Mesendoderm (in vitro differentiated cells): Measurements from ENCODE around the gene VWA8.

Experiments used
- DNase-seq: peaks from one replicate; pipeline ENCODE4 v3.0.0; 2013
- H2AK5ac ChIP-seq: 2 replicates; pipeline ENCODE4 v1.6.1; 2013; ENCODE audit warnings: low read length, inconsistent platforms
- H2BK120ac ChIP-seq: 2 replicates; pipeline ENCODE4 v1.6.1; 2013; ENCODE audit warnings: low read depth, mild to moderate bottlenecking, low read length, moderate library complexity, mixed read lengths
- H2BK15ac ChIP-seq: replicated peaks from 2 replicates; pipeline ENCODE4 v1.6.1; 2013; ENCODE audit warnings: low read depth, mild to moderate bottlenecking, moderate library complexity
- H2BK5ac ChIP-seq: 2 replicates; pipeline ENCODE4 v1.6.1; 2013; ENCODE audit warnings: low read length, inconsistent platforms
- H3K18ac ChIP-seq: 2 replicates; pipeline ENCODE4 v1.6.1; 2013; ENCODE audit warnings: mild to moderate bottlenecking, low read length, mixed read lengths
- H3K23ac ChIP-seq: one replicate; pipeline ENCODE4 v1.6.1; 2013; ENCODE audit warnings: low read length
- H3K27ac ChIP-seq: 2 replicates; pipeline ENCODE4 v1.5.1; 2013; ENCODE audit warnings: low read depth, mild to moderate bottlenecking, inconsistent platforms, low read length, moderate library complexity
- H3K27me3 ChIP-seq: 2 replicates; pipeline ENCODE4 v1.6.1; 2013; ENCODE audit warnings: low read length, control low read depth, mild to moderate bottlenecking, inconsistent platforms; ENCODE audit not compliant: insufficient read depth, poor library complexity
- H3K36me3 ChIP-seq: 2 replicates; pipeline ENCODE4 v1.6.1; 2013; ENCODE audit warnings: low read length, inconsistent platforms; ENCODE audit not compliant: control insufficient read depth, insufficient read depth
- H3K4ac ChIP-seq: one replicate; pipeline ENCODE4 v1.6.1; 2013; ENCODE audit warnings: low read depth, mild to moderate bottlenecking, low read length, moderate library complexity
- H3K4me1 ChIP-seq: 2 replicates; pipeline ENCODE4 v1.6.1; 2013; ENCODE audit warnings: low read depth, low read length, inconsistent platforms; ENCODE audit not compliant: control insufficient read depth
- H3K4me2 ChIP-seq: 2 replicates; pipeline ENCODE4 v1.6.1; 2013; ENCODE audit warnings: low read length
- H3K4me3 ChIP-seq: 2 replicates; pipeline ENCODE4 v1.5.1; 2013; ENCODE audit warnings: mild to moderate bottlenecking, low read length
- H3K56ac ChIP-seq: one replicate; pipeline ENCODE4 v1.6.1; 2013; ENCODE audit warnings: low read length
- H3K79me1 ChIP-seq: 2 replicates; pipeline ENCODE4 v1.6.1; 2013; ENCODE audit warnings: low read length, inconsistent platforms
- H3K79me2 ChIP-seq: 2 replicates; pipeline ENCODE4 v1.6.1; 2013; ENCODE audit warnings: mild to moderate bottlenecking, low read length; ENCODE audit not compliant: control insufficient read depth, insufficient read depth
- H3K9ac ChIP-seq: 2 replicates; pipeline ENCODE4 v1.6.1; 2013; ENCODE audit warnings: low read length, inconsistent platforms
- H4K5ac ChIP-seq: one replicate; pipeline ENCODE4 v1.6.1; 2013; ENCODE audit warnings: low read length
- H4K8ac ChIP-seq: one replicate; pipeline ENCODE4 v1.6.1; 2013; ENCODE audit warnings: low read depth, mild to moderate bottlenecking, control low read depth, low read length, moderate library complexity
- WGBS: extraction: QIAGEN DNeasy Blood & Tissue Kit; methylation state at CpG from one replicate; pipeline ENCODE4 v1.1.7; 2013; ENCODE audit warnings: low lambda C conversion rate, missing lambda C conversion rate; ENCODE audit not compliant: insufficient coverage; ENCODE audit errors: extremely low coverage; 5-methylcytosine and 5-hydroxymethylcytosine counted together

Gene VWA8

DNA sequence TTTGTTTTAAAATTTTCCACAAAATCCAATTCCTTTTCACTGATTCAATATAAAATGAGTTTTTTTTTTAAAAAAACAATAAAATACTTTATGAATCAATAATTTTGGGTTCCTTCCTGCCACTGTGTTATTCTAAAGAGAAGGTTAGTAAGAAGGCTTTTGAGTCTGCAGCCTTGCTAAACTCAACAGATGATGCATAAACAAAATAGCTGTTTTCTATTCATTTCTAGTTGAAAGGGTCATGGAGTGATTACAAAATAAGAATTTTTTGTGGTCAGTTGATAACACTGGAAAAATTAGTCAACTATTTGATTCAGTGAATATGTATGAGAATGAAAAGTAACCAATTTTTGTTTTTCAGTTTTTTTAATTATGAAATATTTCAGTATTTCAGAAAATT, 169.9 kb downstream of the VWA8 start:
- H3K27ac ChIP-seq = no peak overlapping the region
- H2BK120ac ChIP-seq = no peak overlapping the region
- no peak overlapping the region for H3K9ac ChIP-seq
- no peak overlapping the region for H2BK5ac ChIP-seq
- H3K56ac ChIP-seq = no peak overlapping the region
- no peak overlapping the region for H4K8ac ChIP-seq
- H3K27me3 ChIP-seq = no peaks in the 10 kb centered on the region
- H3K18ac ChIP-seq = no peak overlapping the region
- DNase-seq = no peak
- H2BK15ac ChIP-seq = no peak overlapping the region
- no peak overlapping the region for H2AK5ac ChIP-seq
- no peak overlapping the region for H3K4ac ChIP-seq
- no peaks in the 10 kb centered on the region for H3K4me1 ChIP-seq
- no peak overlapping the region for H3K4me3 ChIP-seq
- no peaks in the 10 kb centered on the region for H3K36me3 ChIP-seq
- no peaks in the 10 kb centered on the region for H3K79me1 ChIP-seq
- no peaks in the 10 kb centered on the region for H3K79me2 ChIP-seq
- no peak overlapping the region for H4K5ac ChIP-seq
- no peak overlapping the region for H3K23ac ChIP-seq
- no peak overlapping the region for H3K4me2 ChIP-seq

DNA sequence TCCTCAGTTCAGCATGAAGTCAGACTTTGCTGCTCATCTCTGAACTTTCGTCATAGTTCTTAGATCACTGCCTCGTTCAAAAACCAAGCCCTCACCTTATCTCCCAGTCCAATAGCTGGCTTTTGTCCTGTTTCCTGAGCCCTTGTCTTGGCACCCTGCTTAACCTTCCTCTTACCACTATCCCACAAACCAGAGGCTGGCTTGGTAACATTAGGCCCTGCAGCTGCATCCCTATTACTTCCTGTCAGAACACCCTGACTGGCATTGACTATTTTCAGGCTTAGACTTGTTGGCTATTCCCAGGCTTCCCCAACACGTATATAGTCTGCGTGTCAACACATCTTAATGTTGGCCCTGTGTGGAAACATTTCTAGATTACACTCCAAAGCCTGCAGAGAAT, 172.4 kb downstream of the VWA8 start:
- Histone ChIP-seq H3K36me3 (no peaks in the 10 kb centered on the region), H3K56ac (no peak overlapping the region), H3K79me2 (no peaks in the 10 kb centered on the region), H3K18ac (no peak overlapping the region), H3K23ac (no peak overlapping the region), H2BK15ac (no peak overlapping the region), H3K27ac (no peak overlapping the region), H3K4me2 (no peak overlapping the region), H3K4ac (no peak overlapping the region), H4K8ac (no peak overlapping the region), H3K4me1 (no peaks in the 10 kb centered on the region), H2BK120ac (no peak overlapping the region), H2AK5ac (no peak overlapping the region), H2BK5ac (no peak overlapping the region), H3K9ac (no peak overlapping the region), H3K27me3 (no peaks in the 10 kb centered on the region), H3K4me3 (no peak overlapping the region), H4K5ac (no peak overlapping the region), H3K79me1 (no peaks in the 10 kb centered on the region)
- DNase-seq = peak; percentile 3
- WGBS = no CpG with 5 or more reads among the region's 4 CpGs

DNA sequence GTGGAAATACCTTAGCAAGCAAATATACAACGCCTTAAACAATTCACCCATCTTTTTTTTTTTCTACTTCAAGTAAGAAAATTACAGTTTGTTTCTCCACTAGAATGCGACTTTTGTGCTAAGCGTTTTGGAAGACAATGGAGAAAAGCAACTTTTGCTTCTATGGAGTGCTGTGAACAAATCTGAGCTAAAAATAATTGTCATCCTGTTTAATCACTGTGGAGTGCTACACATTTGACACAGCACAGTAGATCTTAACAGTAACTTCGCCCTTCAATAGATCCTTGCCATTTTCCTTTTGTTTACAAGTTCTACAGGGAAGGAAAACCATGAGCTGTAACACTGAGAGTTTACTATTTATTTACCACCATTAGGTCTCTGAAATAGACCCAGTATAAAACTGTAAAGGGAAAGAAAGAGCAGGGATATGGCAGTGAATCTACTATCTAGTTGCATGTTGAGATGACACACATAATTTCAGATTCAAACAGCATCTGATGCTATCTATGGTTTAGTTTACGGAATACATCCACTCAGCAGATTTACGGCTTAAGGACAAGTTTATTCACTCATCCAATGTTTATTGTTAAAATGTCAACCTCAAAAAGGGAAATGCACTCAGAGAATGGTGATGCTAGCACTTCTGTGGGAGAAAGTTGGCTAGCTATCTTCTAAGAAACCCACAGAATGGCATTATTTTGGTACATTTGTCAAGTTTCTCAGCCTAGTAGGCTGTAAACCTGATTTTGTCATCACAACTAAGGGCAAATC, 175.3 kb downstream of the VWA8 start:
- H2AK5ac ChIP-seq = no peak overlapping the region
- H2BK15ac ChIP-seq = no peak overlapping the region
- H3K56ac ChIP-seq = no peak overlapping the region
- H3K79me1 ChIP-seq = no peaks in the 10 kb centered on the region
- no peaks in the 10 kb centered on the region for H3K27me3 ChIP-seq
- no peak for DNase-seq
- H3K4ac ChIP-seq = no peak overlapping the region
- no peak overlapping the region for H3K9ac ChIP-seq
- H2BK120ac ChIP-seq = no peak overlapping the region
- H3K36me3 ChIP-seq = no peaks in the 10 kb centered on the region
- H4K8ac ChIP-seq = no peak overlapping the region
- H3K27ac ChIP-seq = no peak overlapping the region
- H3K23ac ChIP-seq = no peak overlapping the region
- H4K5ac ChIP-seq = no peak overlapping the region
- no peaks in the 10 kb centered on the region for H3K79me2 ChIP-seq
- no peak overlapping the region for H3K4me3 ChIP-seq
- H3K4me2 ChIP-seq = no peak overlapping the region
- no peak overlapping the region for H2BK5ac ChIP-seq
- no peak overlapping the region for H3K18ac ChIP-seq
- H3K4me1 ChIP-seq = peaks cover 2% of the 10 kb centered on the region
- no CpG with 5 or more reads among the region's 6 CpGs for WGBS

DNA sequence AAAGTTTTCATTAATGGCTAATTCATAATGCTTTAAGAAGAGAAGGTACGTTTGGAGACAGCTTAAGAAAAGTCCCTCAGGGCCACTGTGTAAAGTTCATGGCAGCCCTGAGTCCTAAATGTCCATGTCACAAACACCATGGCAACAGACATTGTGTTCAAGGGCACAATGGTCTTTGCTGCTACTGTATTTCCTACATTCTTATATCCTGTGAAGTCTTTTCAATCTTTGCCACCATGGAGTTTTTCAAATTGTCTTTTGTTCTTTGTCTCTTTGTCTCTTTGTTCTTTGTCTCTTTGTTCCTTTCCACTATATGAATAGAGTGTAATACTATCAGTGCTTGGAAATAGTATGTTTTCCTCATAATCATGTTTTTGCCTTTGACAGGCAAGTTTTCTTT, 178.8 kb downstream of the VWA8 start:
- Histone ChIP-seq H3K79me2 (no peaks in the 10 kb centered on the region), H4K8ac (no peak overlapping the region), H3K27ac (no peak overlapping the region)

DNA sequence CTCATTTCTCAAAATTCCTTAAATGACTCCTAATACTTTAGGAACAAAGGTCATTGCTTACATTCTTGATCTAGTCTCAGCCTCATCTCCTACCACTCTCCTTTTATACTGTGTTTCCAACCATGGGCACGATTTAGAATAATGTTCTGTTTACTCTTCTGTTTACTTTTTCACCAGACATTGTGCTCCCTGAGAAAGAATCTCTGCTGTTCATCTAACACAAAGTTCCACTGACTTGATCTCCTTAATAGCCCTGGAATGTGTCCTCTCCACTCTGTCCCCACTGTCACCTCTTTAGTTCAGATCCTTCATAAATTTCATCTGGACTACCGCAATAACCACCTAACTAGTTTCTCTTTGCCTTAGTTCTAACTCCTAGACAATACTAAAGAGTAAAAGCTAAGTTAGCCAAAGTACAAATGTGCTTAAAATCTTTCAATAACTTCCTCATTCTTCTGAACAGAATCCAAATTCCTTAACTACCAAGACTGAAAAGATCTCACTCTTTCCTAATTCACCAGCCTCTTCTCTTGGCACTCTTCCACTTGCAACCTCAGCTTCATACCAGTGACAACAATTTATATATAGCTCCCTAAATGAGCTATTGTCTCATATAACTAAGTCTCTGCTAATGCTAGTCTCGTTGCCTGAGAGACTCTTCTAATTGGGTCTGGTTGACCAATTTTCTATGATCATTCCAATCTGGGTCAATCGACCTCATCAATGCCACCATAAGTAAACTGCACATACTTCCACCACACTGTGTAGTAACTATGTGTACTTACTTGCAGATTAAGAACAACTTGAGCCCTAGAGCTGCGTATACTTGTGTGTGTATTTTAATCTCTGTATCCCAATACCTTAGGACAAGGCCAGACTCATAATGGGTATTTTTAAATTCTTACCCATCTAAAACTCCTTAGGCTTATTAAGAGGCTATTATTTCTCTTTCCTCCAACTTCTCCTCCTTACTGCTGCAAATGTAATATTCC, 179.9 kb downstream of the VWA8 start:
- no peak overlapping the region for H3K18ac ChIP-seq
- no peaks in the 10 kb centered on the region for H3K36me3 ChIP-seq
- H3K79me2 ChIP-seq = no peaks in the 10 kb centered on the region
- H3K27me3 ChIP-seq = no peaks in the 10 kb centered on the region
- no peak for DNase-seq
- no peak overlapping the region for H4K5ac ChIP-seq
- H2BK15ac ChIP-seq = peak overlapping the region; percentile 11
- no peak overlapping the region for H3K9ac ChIP-seq
- no peak overlapping the region for H3K4ac ChIP-seq
- no peak overlapping the region for H2BK5ac ChIP-seq
- H2AK5ac ChIP-seq = no peak overlapping the region
- no peak overlapping the region for H3K4me2 ChIP-seq
- no peak overlapping the region for H3K27ac ChIP-seq
- no peak overlapping the region for H3K56ac ChIP-seq
- H3K23ac ChIP-seq = no peak overlapping the region
- H3K79me1 ChIP-seq = no peaks in the 10 kb centered on the region
- H3K4me1 ChIP-seq = peaks cover 4% of the 10 kb centered on the region
- no peak overlapping the region for H4K8ac ChIP-seq
- H2BK120ac ChIP-seq = no peak overlapping the region
- no CpG with 5 or more reads among the region's 5 CpGs for WGBS
- H3K4me3 ChIP-seq = no peak overlapping the region

More for the DNA sequence above, 178.8 kb downstream of the VWA8 start:
- H3K36me3 ChIP-seq = no peaks in the 10 kb centered on the region
- H3K27me3 ChIP-seq = no peaks in the 10 kb centered on the region
- no peak overlapping the region for H3K18ac ChIP-seq
- no peak overlapping the region for H2BK120ac ChIP-seq
- no peak overlapping the region for H3K56ac ChIP-seq
- no peaks in the 10 kb centered on the region for H3K79me1 ChIP-seq
- H3K4me2 ChIP-seq = no peak overlapping the region
- peaks cover 4% of the 10 kb centered on the region for H3K4me1 ChIP-seq
- peak; percentile 54 for DNase-seq
- H3K4ac ChIP-seq = no peak overlapping the region
- H2BK5ac ChIP-seq = no peak overlapping the region
- no peak overlapping the region for H2BK15ac ChIP-seq
- no CpG with 5 or more reads among the region's 1 CpG for WGBS
- H3K4me3 ChIP-seq = no peak overlapping the region
- H3K9ac ChIP-seq = no peak overlapping the region
- no peak overlapping the region for H3K23ac ChIP-seq
- H2AK5ac ChIP-seq = no peak overlapping the region
- no peak overlapping the region for H4K5ac ChIP-seq
